A673 (cell line): ENCODE results near the gene API5. TPM values are rescaled to one million over a fixed set of nuclear protein-coding genes. Genes with fewer than 3 reads are reported as not detected.
A peak's percentile ranks its signal among the peaks of the same experiment; 100 is the strongest.

ENCODE experiments used
- BruUV-seq: library from RNA; stranded (reverse); fragments of 400-500 nt; replicated peaks from 2 replicates; lab custom pipeline; 2021; lab: Mats Ljungman, UMichigan
- CTCF ChIA-PET: fragments of 300-600 bp; sonication (Branson Sonifier 250); formaldehyde crosslinking; loops from one replicate; lab custom pipeline; 2022; ENCODE audit warnings: antibody characterized with exemption; lab: Charles Lee
- POLR2A ChIA-PET: fragments of 300-600 bp; sonication (Branson Sonifier 250); formaldehyde crosslinking; loops from one replicate; lab custom pipeline; 2022; ENCODE audit warnings: antibody characterized with exemption; ENCODE audit not compliant: low non-redundant PET; lab: Charles Lee
- DNase-seq: peaks from one replicate; pipeline ENCODE4 v3.0.0-alpha.2; 2015; ENCODE audit warnings: low spot score
- H3K27ac ChIP-seq: fragments of 200-600 bp; sonication (generic); 2 replicates; pipeline ENCODE4 v1.5.1; 2016; ENCODE audit warnings: mixed run types, low read depth, mild to moderate bottlenecking, mixed read lengths, antibody characterized with exemption, low read length; ENCODE audit not compliant: poor library complexity, severe bottlenecking
- H3K27me3 ChIP-seq: fragments of 200-600 bp; sonication (generic); replicated peaks from 2 replicates; pipeline ENCODE4 v1.6.1; 2017; ENCODE audit warnings: mixed run types, low read depth, mild to moderate bottlenecking, mixed read lengths, antibody characterized with exemption, low read length; ENCODE audit not compliant: insufficient read depth, poor library complexity
- H3K36me3 ChIP-seq: fragments of 200-600 bp; sonication (generic); 2 replicates; pipeline ENCODE4 v1.6.1; 2016; ENCODE audit warnings: mixed run types, mild to moderate bottlenecking, mixed read lengths, antibody characterized with exemption, low read length; ENCODE audit not compliant: insufficient read depth, poor library complexity, severe bottlenecking
- H3K4me1 ChIP-seq: fragments of 200-600 bp; sonication (generic); 2 replicates; pipeline ENCODE4 v1.6.1; 2017; ENCODE audit warnings: mixed run types, mild to moderate bottlenecking, mixed read lengths, antibody characterized with exemption, low read length; ENCODE audit not compliant: insufficient read depth, poor library complexity, severe bottlenecking
- H3K4me3 ChIP-seq: fragments of 200-600 bp; sonication (generic); 2 replicates; pipeline ENCODE4 v1.5.1; 2016; ENCODE audit warnings: low read depth, mixed run types, mild to moderate bottlenecking, mixed read lengths, low read length; ENCODE audit not compliant: poor library complexity, severe bottlenecking
- H3K9me3 ChIP-seq: fragments of 200-600 bp; sonication (generic); 2 replicates; pipeline ENCODE4 v1.6.1; 2016; ENCODE audit warnings: mixed run types, low read depth, mild to moderate bottlenecking, mixed read lengths, antibody characterized with exemption, low read length; ENCODE audit not compliant: poor library complexity, severe bottlenecking
- CTCF ChIP-seq: fragments of 300-800, 200-600 bp; sonication (generic); conservative IDR thresholded peaks from 2 replicates; pipeline ENCODE4 v1.5.1; 2017; ENCODE audit warnings: low read depth, mild to moderate bottlenecking, antibody characterized with exemption, low read length, moderate library complexity, mixed read lengths
- EZH2 ChIP-seq: fragments of 200-600 bp; sonication (generic); IDR thresholded peaks from 2 replicates; pipeline ENCODE4 v1.6.1; 2017; ENCODE audit warnings: borderline replicate concordance, low read depth, mild to moderate bottlenecking, mixed read lengths, antibody characterized with exemption, low read length; ENCODE audit not compliant: poor library complexity, severe bottlenecking
- intact Hi-C: fragments of 100-400 bp; cut with micrococcal nuclease; formaldehyde crosslinking; loops from one replicate; pipeline ENCODE4 v1.10.0; 2022; ENCODE audit not compliant: unreplicated experiment
- total RNA-seq: library from RNA; stranded (reverse); gene quantifications from 2 replicates; pipeline ENCODE4 v1.2.3, GENCODE V29; 2021

The API5 gene
- total RNA-seq, 1 experiment from 2014 or later: 328 TPM

- intact Hi-C loops: no loop called here
- BruUV-seq: no TSS peak
- peaks cover 3% of the 10 kb centered on the region for H3K4me1 ChIP-seq
- H3K27me3 ChIP-seq: no peaks in the 10 kb centered on the region
- no peak overlapping the region for H3K4me3 ChIP-seq
- H3K9me3 ChIP-seq: no peaks in the 10 kb centered on the region
- DNase-seq: peak; percentile 33
- TF ChIP-seq EZH2 (no peak), CTCF (no peak)
- ChIA-PET CTCF (no interaction called here), POLR2A (no interaction called here)
- peaks cover 20% of the 10 kb centered on the region for H3K36me3 ChIP-seq
- H3K27ac ChIP-seq: peak overlapping the region; percentile 5
Measured at GRCh38 chr11:43366677-43367076, 54.9 kb downstream of the API5 start.

GRCh38 chr11:43367382-43368178 lies 55.8 kb downstream of the API5 start:
- Histone ChIP-seq H3K27ac (peak overlapping the region; percentile 5), H3K4me1 (peaks cover 3% of the 10 kb centered on the region), H3K36me3 (peaks cover 21% of the 10 kb centered on the region), H3K4me3 (no peak overlapping the region), H3K9me3 (no peaks in the 10 kb centered on the region), H3K27me3 (no peaks in the 10 kb centered on the region)
- no TSS peak for BruUV-seq
- ChIA-PET CTCF (no interaction called here), POLR2A (interaction anchor here (0.6 kb wide), 1 partner anchor 1674 kb away, joined by 3 read pairs; no protein-coding TSS in a partner anchor)
- no peak for DNase-seq
- intact Hi-C loops: no loop called here
- TF ChIP-seq CTCF (no peak), EZH2 (no peak)

- H3K4me1 ChIP-seq: no peaks in the 10 kb centered on the region
- no peak overlapping the region for H3K4me3 ChIP-seq
- DNase-seq: no peak
- H3K27ac ChIP-seq: no peak overlapping the region
- no peaks in the 10 kb centered on the region for H3K27me3 ChIP-seq
- intact Hi-C loops: no loop called here
- POLR2A ChIA-PET: no interaction called here
- no peaks in the 10 kb centered on the region for H3K9me3 ChIP-seq
- peaks cover 19% of the 10 kb centered on the region for H3K36me3 ChIP-seq
- CTCF ChIA-PET: no interaction called here
- TF ChIP-seq CTCF (no peak), EZH2 (no peak)
- BruUV-seq: no TSS peak
Measured at GRCh38 chr11:43376065-43376464, 64.3 kb downstream of the API5 start.
